ENCODE data around the gene PRKCA. TPM values are rescaled to one million over a fixed set of nuclear protein-coding genes. Genes with fewer than 3 reads are reported as not detected.

Gene PRKCA
- total and polyA plus RNA-seq, 2 experiments from 2014 or later, result 6.4 to 35.4 TPM

DNA sequence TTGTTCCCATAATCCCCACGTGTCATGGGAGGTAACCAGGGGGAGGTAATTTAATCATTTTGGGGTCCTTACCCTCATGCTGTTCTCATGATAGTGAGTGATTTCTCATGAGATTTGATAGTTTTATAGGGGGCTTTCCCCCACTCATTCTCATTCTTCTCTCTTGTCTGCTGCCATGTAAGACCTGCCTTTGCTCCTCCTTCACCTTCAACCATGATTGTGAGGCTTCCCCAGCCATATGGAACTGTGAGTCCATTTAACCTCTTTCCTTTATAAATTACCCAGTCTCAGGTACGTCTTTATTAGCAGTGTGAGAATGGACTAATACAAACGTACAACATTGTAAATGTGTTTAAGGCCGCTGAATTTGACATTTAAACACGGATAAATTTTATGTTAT, 37.7 kb upstream of the PRKCA start:
- Histone ChIP-seq H3K4me1 (ENCODE audit: insufficient read depth) (no peaks in the 10 kb centered on the region), H3K9me2 (ENCODE audit: insufficient read depth) (no peaks in the 10 kb centered on the region), H3K27ac (ENCODE audit: low read depth) (no peak overlapping the region), H3K4me2 (no peak overlapping the region), H3F3A (replicated peaks; ENCODE audit: low read depth) (no peaks in the 10 kb centered on the region), H4K20me1 (replicated peaks; ENCODE audit: insufficient read depth) (no peaks in the 10 kb centered on the region), H3K36me3 (ENCODE audit: insufficient read depth) (no peaks in the 10 kb centered on the region), H3K4me3 (no peak overlapping the region), H3K79me2 (replicated peaks; ENCODE audit: insufficient read depth) (no peaks in the 10 kb centered on the region), H2AFZ (no peak overlapping the region), H3K27me3 (ENCODE audit: insufficient read depth) (no peaks in the 10 kb centered on the region)
- no peak for DNase-seq (ENCODE audit: low spot score)
- Mint-ChIP-seq H3K27ac (no peak overlapping the region), H3K4me3 (no peak overlapping the region), H3K9me3 (peaks cover 7% of the 10 kb centered on the region; the same call in 2 of the 3 replicates), H3K4me1 (no peaks in the 10 kb centered on the region), H3K36me3 (ENCODE audit: low read depth) (peaks cover 3% of the 10 kb centered on the region), H3K27me3 (ENCODE audit: insufficient read depth, low read depth, poor library complexity) (peaks cover 6% of the 10 kb centered on the region)
- TF ChIP-seq REST (IDR thresholded peaks at IDR 0.05; ENCODE audit: unreplicated experiment) (no peak), ETS1 (IDR thresholded peaks at IDR 0.05) (no peak), STAT1 (IDR thresholded peaks at IDR 0.05; ENCODE audit: unreplicated experiment) (no peak), POLR2AphosphoS5 (IDR thresholded peaks at IDR 0.05; ENCODE audit: low read depth) (no peak), NANOG (IDR thresholded peaks at IDR 0.05; ENCODE audit: borderline replicate concordance) (no peak), CTCF (conservative IDR thresholded peaks at IDR 0.05; ENCODE audit: low read depth in 2 of 2) (no peak), ZNF331 (CRISPR knock-in tag; IDR thresholded peaks at IDR 0.05; ENCODE audit: low read depth) (no peak), JUNB (IDR thresholded peaks at IDR 0.05; ENCODE audit: unreplicated experiment) (no peak), EZH2phosphoT487 (IDR thresholded peaks at IDR 0.05; ENCODE audit: unreplicated experiment) (no peak), CREB1 (CRISPR knock-in tag; IDR thresholded peaks at IDR 0.05; ENCODE audit: low read depth) (no peak), ZNF114 (CRISPR knock-in tag; IDR thresholded peaks at IDR 0.05) (no peak), EZH2 (IDR thresholded peaks at IDR 0.05; ENCODE audit: low read depth, unreplicated experiment) (no peak)
- TF ChIP-seq, protein P1, sequence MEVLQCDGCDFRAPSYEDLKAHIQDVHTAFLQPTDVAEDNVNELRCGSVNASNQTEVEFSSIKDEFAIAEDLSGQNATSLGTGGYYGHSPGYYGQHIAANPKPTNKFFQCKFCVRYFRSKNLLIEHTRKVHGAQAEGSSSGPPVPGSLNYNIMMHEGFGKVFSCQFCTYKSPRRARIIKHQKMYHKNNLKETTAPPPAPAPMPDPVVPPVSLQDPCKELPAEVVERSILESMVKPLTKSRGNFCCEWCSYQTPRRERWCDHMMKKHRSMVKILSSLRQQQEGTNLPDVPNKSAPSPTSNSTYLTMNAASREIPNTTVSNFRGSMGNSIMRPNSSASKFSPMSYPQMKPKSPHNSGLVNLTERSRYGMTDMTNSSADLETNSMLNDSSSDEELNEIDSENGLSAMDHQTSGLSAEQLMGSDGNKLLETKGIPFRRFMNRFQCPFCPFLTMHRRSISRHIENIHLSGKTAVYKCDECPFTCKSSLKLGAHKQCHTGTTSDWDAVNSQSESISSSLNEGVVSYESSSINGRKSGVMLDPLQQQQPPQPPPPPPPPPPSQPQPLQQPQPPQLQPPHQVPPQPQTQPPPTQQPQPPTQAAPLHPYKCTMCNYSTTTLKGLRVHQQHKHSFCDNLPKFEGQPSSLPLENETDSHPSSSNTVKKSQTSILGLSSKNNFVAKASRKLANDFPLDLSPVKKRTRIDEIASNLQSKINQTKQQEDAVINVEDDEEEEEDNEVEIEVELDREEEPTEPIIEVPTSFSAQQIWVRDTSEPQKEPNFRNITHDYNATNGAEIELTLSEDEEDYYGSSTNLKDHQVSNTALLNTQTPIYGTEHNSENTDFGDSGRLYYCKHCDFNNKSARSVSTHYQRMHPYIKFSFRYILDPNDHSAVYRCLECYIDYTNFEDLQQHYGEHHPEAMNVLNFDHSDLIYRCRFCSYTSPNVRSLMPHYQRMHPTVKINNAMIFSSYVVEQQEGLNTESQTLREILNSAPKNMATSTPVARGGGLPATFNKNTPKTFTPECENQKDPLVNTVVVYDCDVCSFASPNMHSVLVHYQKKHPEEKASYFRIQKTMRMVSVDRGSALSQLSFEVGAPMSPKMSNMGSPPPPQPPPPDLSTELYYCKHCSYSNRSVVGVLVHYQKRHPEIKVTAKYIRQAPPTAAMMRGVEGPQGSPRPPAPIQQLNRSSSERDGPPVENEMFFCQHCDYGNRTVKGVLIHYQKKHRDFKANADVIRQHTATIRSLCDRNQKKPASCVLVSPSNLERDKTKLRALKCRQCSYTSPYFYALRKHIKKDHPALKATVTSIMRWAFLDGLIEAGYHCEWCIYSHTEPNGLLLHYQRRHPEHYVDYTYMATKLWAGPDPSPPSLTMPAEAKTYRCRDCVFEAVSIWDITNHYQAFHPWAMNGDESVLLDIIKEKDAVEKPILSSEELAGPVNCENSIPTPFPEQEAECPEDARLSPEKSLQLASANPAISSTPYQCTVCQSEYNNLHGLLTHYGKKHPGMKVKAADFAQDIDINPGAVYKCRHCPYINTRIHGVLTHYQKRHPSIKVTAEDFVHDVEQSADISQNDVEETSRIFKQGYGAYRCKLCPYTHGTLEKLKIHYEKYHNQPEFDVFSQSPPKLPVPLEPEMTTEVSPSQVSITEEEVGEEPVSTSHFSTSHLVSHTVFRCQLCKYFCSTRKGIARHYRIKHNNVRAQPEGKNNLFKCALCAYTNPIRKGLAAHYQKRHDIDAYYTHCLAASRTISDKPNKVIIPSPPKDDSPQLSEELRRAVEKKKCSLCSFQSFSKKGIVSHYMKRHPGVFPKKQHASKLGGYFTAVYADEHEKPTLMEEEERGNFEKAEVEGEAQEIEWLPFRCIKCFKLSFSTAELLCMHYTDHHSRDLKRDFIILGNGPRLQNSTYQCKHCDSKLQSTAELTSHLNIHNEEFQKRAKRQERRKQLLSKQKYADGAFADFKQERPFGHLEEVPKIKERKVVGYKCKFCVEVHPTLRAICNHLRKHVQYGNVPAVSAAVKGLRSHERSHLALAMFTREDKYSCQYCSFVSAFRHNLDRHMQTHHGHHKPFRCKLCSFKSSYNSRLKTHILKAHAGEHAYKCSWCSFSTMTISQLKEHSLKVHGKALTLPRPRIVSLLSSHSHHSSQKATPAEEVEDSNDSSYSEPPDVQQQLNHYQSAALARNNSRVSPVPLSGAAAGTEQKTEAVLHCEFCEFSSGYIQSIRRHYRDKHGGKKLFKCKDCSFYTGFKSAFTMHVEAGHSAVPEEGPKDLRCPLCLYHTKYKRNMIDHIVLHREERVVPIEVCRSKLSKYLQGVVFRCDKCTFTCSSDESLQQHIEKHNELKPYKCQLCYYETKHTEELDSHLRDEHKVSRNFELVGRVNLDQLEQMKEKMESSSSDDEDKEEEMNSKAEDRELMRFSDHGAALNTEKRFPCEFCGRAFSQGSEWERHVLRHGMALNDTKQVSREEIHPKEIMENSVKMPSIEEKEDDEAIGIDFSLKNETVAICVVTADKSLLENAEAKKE (CRISPR knock-in tag; IDR thresholded peaks at IDR 0.05), result no peak
- no peak for ATAC-seq
